ELF-1 (cell line): ENCODE data around the gene PPP3R2.

Experiments used
- DNase-seq: peaks from one replicate; pipeline ENCODE4 v3.0.0-alpha.2; 2016; ENCODE audit warnings: low read depth, low spot score

The PPP3R2 gene

GRCh38 chr9:101594796-101595195 is at the start of gene PPP3R2:
Gene PPP3R2, minus strand, starts transcription at chr9:101594969. Its CDS starts 48 bp downstream, at chr9:101594921.
- no peak for DNase-seq

- DNase-seq, result no peak
These were observed 45.3 kb upstream of the PPP3R2 start for GRCh38 chr9:101639785-101640665.

- no peak for DNase-seq
These were observed 44.5 kb upstream of the PPP3R2 start for GRCh38 chr9:101639311-101639710.

- no peak for DNase-seq
These were observed 41.5 kb upstream of the PPP3R2 start for GRCh38 chr9:101636247-101636646.

GRCh38 chr9:101635473-101635872 is 40.7 kb upstream of the PPP3R2 start:
- DNase-seq, result no peak

- DNase-seq, result no peak
These were observed 40.1 kb upstream of the PPP3R2 start for GRCh38 chr9:101634741-101635409.

- DNase-seq, result no peak
These were observed 37.8 kb upstream of the PPP3R2 start for GRCh38 chr9:101632611-101633010.

GRCh38 chr9:101631892-101632291 is 37.1 kb upstream of the PPP3R2 start:
- DNase-seq, result no peak

GRCh38 chr9:101629636-101630035 is 34.9 kb upstream of the PPP3R2 start:
- no peak for DNase-seq

- DNase-seq, result no peak
These were observed 33.4 kb upstream of the PPP3R2 start for GRCh38 chr9:101628173-101628572.

- DNase-seq, result no peak
These were observed 31.5 kb upstream of the PPP3R2 start for GRCh38 chr9:101626295-101626694.

- DNase-seq, result no peak
These were observed 31.1 kb upstream of the PPP3R2 start for GRCh38 chr9:101625876-101626275.

GRCh38 chr9:101620452-101620851 is 25.7 kb upstream of the PPP3R2 start:
- DNase-seq, result no peak

- DNase-seq, result no peak
These were observed 23.9 kb upstream of the PPP3R2 start for GRCh38 chr9:101618698-101619097.

GRCh38 chr9:101605547-101605946 is 10.8 kb upstream of the PPP3R2 start:
- no peak for DNase-seq

GRCh38 chr9:101604296-101604695 is 9.5 kb upstream of the PPP3R2 start:
- no peak for DNase-seq

- peak; percentile 45 for DNase-seq
These were observed 7.4 kb upstream of the PPP3R2 start for GRCh38 chr9:101601904-101602765.

GRCh38 chr9:101593345-101593744 is 1.4 kb downstream of the PPP3R2 start:
- DNase-seq, result no peak

GRCh38 chr9:101592788-101593187 is 2.0 kb downstream of the PPP3R2 start:
- DNase-seq, result no peak

- no peak for DNase-seq
These were observed 2.9 kb downstream of the PPP3R2 start for GRCh38 chr9:101591787-101592446.

- no peak for DNase-seq
These were observed 3.9 kb downstream of the PPP3R2 start for GRCh38 chr9:101590901-101591300.
